GM18517 (cell line): ENCODE data around the gene LYL1.

Experiments used
- ATAC-seq: cut with Tn5 transposase; IDR thresholded peaks from one replicate; pipeline ENCODE4 v1.9.1; 2021; ENCODE audit warnings: mild to moderate bottlenecking, moderate library complexity; ENCODE audit not compliant: unreplicated experiment

The LYL1 gene

DNA sequence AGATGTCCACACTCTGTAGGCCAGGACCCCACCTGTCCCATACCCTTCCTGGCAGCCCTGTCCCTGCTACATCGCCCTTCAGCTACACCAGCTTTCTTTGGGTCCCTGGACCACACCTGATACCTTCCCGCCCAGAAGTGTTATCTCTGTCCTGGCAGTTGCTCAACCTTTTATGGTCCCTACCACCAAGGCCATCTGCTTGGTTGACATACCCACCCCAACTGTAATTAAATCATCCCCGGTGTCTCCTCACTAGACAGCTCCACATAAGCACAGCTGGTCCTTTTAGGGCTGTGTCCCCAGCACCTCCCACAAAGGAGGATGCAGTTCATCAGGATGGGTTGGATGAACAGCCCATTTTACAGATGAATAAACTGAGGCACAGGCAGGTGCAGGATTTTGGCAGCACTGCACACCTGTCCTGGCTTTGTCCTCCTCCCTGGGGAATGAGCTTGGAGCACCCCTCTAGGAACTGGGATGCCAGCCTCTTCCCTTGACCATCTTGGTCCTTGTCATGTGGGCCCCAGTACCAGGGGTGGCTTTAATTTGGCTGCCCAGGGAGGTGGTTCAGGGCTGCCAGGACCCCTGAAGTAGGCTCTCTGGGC, 28.3 kb upstream of the LYL1 start:
- no peak for ATAC-seq

DNA sequence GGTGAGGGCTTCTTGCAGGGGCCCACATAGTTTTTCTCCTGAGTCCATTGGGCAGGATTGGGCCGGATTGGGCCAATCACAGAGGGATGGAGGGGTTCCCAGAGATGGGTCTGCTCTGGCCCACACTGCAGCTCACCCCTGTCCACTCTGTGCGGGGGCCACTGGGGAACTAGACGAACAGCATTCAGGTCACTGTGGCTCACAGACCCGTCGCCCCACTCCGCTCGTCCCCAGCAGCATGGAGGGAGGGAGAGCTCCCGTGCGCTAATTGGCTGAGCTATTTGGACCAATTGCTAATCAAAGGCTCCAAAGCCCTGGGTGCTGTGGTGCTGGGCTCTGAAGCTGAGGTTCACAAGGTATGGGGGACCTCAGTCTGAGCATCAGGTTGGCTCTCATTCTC, 26.7 kb upstream of the LYL1 start:
- ATAC-seq = no peak

DNA sequence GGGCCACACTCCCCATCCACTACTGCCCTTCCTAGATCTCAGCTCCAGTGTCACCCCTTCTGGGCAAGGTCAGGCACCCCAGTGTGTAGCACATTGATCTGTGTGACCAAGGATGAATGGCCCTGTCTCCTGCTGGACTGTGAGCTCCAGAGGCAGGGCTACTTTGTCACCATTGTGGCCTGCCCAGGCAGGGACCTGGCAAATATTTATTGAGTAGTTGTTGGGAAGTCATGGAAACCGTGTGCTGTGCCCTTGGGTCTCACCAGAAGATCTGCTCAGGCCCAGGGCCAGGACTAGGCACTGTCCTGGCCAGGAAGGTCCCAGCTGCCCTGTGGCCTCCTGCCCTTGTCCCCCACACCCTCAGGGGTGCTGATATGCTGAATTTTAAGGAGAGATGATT, 25.9 kb upstream of the LYL1 start:
- no peak for ATAC-seq

GRCh38 chr19:13127811-13128575, 25.3 kb upstream of the LYL1 start:
- ATAC-seq = no peak

DNA sequence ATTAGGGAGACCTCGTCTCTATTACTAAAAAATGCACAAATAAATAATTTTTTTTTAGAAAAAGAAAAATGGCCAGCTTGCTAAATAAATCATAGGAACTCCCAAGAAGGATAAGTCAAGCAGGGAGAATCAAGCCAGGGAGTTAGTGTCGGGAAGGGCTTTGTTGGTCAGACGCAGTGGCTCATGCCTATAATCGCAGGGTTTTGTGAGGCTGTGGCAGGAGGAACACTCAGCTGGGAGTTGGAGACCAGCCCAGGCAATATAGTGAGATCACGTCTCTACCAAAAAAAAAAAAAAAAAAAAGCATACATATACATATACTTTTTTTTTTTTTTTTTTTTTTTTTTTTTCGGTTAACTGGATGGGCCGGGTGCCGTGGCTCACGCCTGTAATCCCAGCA, 24.4 kb upstream of the LYL1 start:
- no peak for ATAC-seq

DNA sequence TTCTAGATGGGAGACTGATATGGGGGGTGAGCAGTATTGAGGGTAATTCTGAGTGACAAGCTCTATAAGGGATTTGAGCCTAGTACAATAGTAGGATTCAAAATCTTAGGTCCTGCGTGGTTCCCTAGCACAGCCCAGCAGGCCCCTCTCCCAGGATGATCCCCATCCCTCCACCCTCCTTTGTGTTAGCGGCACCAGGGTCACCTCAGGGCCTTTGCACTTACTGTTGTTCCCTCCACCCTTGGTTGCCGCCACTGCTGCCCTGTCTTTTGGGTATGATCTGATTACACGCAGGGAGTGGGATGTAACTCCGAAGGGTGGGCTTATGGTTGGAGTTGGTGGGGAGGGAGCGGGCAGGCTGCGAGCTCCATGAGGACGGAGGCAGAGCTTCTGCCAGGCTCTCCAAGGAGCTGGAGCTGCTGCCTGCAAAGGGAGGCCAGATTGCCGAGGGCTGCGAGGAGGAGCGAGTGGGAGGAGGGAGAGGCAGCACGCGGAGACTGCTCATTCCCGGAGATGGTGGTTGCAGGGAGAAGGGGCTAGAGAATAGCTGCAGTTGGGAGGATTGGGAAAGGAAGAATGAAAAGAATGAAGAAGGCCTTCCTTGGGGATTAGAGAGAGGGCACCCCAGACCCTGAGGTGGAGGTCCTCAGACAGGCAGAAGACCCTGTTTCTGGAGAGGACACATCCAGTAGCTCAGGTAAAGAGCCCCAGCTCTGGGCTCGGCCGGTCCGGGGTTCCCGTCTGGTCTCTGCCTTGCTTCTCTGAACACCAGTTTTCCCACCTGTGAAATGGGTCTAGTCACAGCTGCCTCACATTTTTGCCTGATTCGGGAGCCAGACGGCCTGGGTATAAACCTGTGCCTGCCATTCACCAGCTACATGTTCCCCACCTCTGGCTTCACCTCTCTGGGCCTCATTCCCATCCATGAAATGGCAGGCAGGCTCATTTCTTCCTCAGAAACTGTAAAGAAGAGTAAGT, 20.6 kb upstream of the LYL1 start:
- no peak for ATAC-seq

- ATAC-seq = no peak
These were observed 19.7 kb upstream of the LYL1 start for GRCh38 chr19:13122275-13122878.

- ATAC-seq = no peak
These were observed 19.1 kb upstream of the LYL1 start for GRCh38 chr19:13121551-13122274.

- no peak for ATAC-seq
These were observed 18.2 kb upstream of the LYL1 start for GRCh38 chr19:13120817-13121216.

- no peak for ATAC-seq
These were observed 17.4 kb upstream of the LYL1 start for GRCh38 chr19:13120031-13120430.

DNA sequence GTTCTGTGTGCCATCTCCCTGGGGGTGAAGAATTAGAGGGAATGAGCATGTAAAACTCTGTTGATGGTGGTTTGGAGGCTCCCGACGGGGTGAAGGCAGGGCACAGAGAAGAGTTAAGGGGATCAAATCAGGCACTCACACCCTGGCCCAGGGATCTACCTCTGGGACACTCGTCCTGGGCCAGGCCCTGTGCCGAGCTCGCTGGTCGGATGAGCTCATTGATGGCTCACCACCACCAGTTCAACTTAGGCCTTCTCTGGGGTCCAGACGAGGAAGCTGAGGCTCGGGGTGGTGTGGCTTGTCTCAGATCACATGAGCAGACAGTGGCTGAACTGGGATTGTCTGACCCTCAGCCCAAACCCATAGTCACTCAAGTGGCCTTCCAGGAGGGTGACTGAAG, 17.0 kb upstream of the LYL1 start:
- no peak for ATAC-seq

- ATAC-seq = no peak
These were observed 16.0 kb upstream of the LYL1 start for GRCh38 chr19:13118424-13119193.

- no peak for ATAC-seq
These were observed 15.2 kb upstream of the LYL1 start, which contains the start of gene NACC1 for GRCh38 chr19:13117772-13118423. Gene NACC1, plus strand, starts transcription at chr19:13118264. Its CDS starts 16,944 bp downstream, at chr19:13135208.

- ATAC-seq = no peak
These were observed 14.6 kb upstream of the LYL1 start for GRCh38 chr19:13117176-13117771.

- ATAC-seq = no peak
These were observed 13.9 kb upstream of the LYL1 start, which contains the start of gene TRMT1 for GRCh38 chr19:13116282-13117175. Gene TRMT1, minus strand, starts transcription at chr19:13116740. Its CDS starts 341 bp downstream, at chr19:13116399.

GRCh38 chr19:13115936-13116281, 13.3 kb upstream of the LYL1 start:
- no peak for ATAC-seq

DNA sequence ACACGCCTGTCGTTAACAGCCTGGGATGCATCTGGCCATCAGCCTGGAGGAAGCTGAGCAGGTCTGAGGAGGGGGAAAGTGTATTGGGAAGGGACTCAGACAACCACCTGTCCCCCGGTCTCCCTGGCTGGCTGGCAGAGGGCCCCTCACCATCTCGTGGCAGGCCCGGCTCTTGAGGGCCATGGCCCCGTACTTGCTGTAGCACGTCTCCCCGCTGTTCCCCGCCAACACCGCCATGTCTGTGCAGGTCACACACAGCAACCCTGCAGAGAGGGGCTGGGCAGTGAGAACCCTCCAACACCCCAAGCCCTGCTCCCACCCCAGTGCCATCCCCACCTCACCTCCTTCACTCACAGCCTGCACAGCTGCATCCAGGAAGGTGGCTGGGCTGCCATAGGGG, 9.9 kb upstream of the LYL1 start:
- no peak for ATAC-seq
